ENCODE results near the gene TMED5.

The TMED5 gene

GRCh38 chr1:93129507-93130099 lies 50.6 kb downstream of the TMED5 start:
- no peaks in the 10 kb centered on the region for H3K27me3 ChIP-seq (ENCODE audit: control insufficient read depth in 2 of 2, insufficient read depth in 2 of 2, low read length in 2 of 2)
- no peaks in the 10 kb centered on the region for H3K9me3 ChIP-seq (ENCODE audit: control insufficient read depth in 2 of 2, low read length in 2 of 2)
- H3K9ac ChIP-seq (ENCODE audit: low read depth in 1 of 2, low read length in 2 of 2): no peak overlapping the region
- H3K4me1 ChIP-seq (ENCODE audit: control insufficient read depth in 2 of 2, insufficient read depth in 2 of 2, low read length in 2 of 2): peaks cover 0 to 4% of the 10 kb centered on the region in 2 donors
- H3K36me3 ChIP-seq (ENCODE audit: control insufficient read depth in 2 of 2, insufficient read depth in 2 of 2, low read length in 2 of 2): peaks cover 9 to 13% of the 10 kb centered on the region in 2 donors
- H3K4me3 ChIP-seq (ENCODE audit: low read length in 2 of 2): no peak overlapping the region
- H3K27ac ChIP-seq (ENCODE audit: low read depth in 2 of 2, low read length in 2 of 2): no peak overlapping the region

GRCh38 chr1:93124556-93125355 lies 55.5 kb downstream of the TMED5 start:
- Histone ChIP-seq H3K36me3 (ENCODE audit: control insufficient read depth in 2 of 2, insufficient read depth in 2 of 2, low read length in 2 of 2) (peaks cover 13 to 15% of the 10 kb centered on the region in 2 donors), H3K9ac (ENCODE audit: low read depth in 1 of 2, low read length in 2 of 2) (no peak overlapping the region), H3K27ac (ENCODE audit: low read depth in 2 of 2, low read length in 2 of 2) (no peak overlapping the region), H3K4me3 (ENCODE audit: low read length in 2 of 2) (no peak overlapping the region), H3K9me3 (ENCODE audit: control insufficient read depth in 2 of 2, low read length in 2 of 2) (no peaks in the 10 kb centered on the region), H3K4me1 (ENCODE audit: control insufficient read depth in 2 of 2, insufficient read depth in 2 of 2, low read length in 2 of 2) (no peaks in the 10 kb centered on the region), H3K27me3 (ENCODE audit: control insufficient read depth in 2 of 2, insufficient read depth in 2 of 2, low read length in 2 of 2) (no peaks in the 10 kb centered on the region)

GRCh38 chr1:93123201-93123783 lies 56.9 kb downstream of the TMED5 start:
- Histone ChIP-seq H3K9ac (ENCODE audit: low read depth in 1 of 2, low read length in 2 of 2) (no peak overlapping the region), H3K27me3 (ENCODE audit: control insufficient read depth in 2 of 2, insufficient read depth in 2 of 2, low read length in 2 of 2) (no peaks in the 10 kb centered on the region), H3K4me1 (ENCODE audit: control insufficient read depth in 2 of 2, insufficient read depth in 2 of 2, low read length in 2 of 2) (no peaks in the 10 kb centered on the region), H3K36me3 (ENCODE audit: control insufficient read depth in 2 of 2, insufficient read depth in 2 of 2, low read length in 2 of 2) (peaks cover 19 to 26% of the 10 kb centered on the region in 2 donors), H3K9me3 (ENCODE audit: control insufficient read depth in 2 of 2, low read length in 2 of 2) (no peaks in the 10 kb centered on the region), H3K27ac (ENCODE audit: low read depth in 2 of 2, low read length in 2 of 2) (no peak overlapping the region), H3K4me3 (ENCODE audit: low read length in 2 of 2) (no peak overlapping the region)

GRCh38 chr1:93120614-93121013 lies 59.6 kb downstream of the TMED5 start:
- Histone ChIP-seq H3K9ac (ENCODE audit: low read depth in 1 of 2, low read length in 2 of 2) (no peak overlapping the region), H3K9me3 (ENCODE audit: control insufficient read depth in 2 of 2, low read length in 2 of 2) (no peaks in the 10 kb centered on the region), H3K27me3 (ENCODE audit: control insufficient read depth in 2 of 2, insufficient read depth in 2 of 2, low read length in 2 of 2) (no peaks in the 10 kb centered on the region), H3K4me1 (ENCODE audit: control insufficient read depth in 2 of 2, insufficient read depth in 2 of 2, low read length in 2 of 2) (no peaks in the 10 kb centered on the region), H3K36me3 (ENCODE audit: control insufficient read depth in 2 of 2, insufficient read depth in 2 of 2, low read length in 2 of 2) (peaks cover 14 to 29% of the 10 kb centered on the region in 2 donors), H3K4me3 (ENCODE audit: low read length in 2 of 2) (no peak overlapping the region), H3K27ac (ENCODE audit: low read depth in 2 of 2, low read length in 2 of 2) (no peak overlapping the region)

GRCh38 chr1:93114391-93114790 lies 65.8 kb downstream of the TMED5 start:
- no peak overlapping the region for H3K9ac ChIP-seq (ENCODE audit: low read depth in 1 of 2, low read length in 2 of 2)
- no peak overlapping the region for H3K4me3 ChIP-seq (ENCODE audit: low read length in 2 of 2)
- H3K27me3 ChIP-seq (ENCODE audit: control insufficient read depth in 2 of 2, insufficient read depth in 2 of 2, low read length in 2 of 2): no peaks in the 10 kb centered on the region
- no peak overlapping the region for H3K27ac ChIP-seq (ENCODE audit: low read depth in 2 of 2, low read length in 2 of 2)
- no peaks in the 10 kb centered on the region for H3K9me3 ChIP-seq (ENCODE audit: control insufficient read depth in 2 of 2, low read length in 2 of 2)
- H3K36me3 ChIP-seq (ENCODE audit: control insufficient read depth in 2 of 2, insufficient read depth in 2 of 2, low read length in 2 of 2): peaks cover 10 to 18% of the 10 kb centered on the region in 2 donors
- peaks cover 3 to 5% of the 10 kb centered on the region in 2 donors for H3K4me1 ChIP-seq (ENCODE audit: control insufficient read depth in 2 of 2, insufficient read depth in 2 of 2, low read length in 2 of 2)

- peaks cover 3 to 5% of the 10 kb centered on the region in 2 donors for H3K4me1 ChIP-seq (ENCODE audit: control insufficient read depth in 2 of 2, insufficient read depth in 2 of 2, low read length in 2 of 2)
- no peaks in the 10 kb centered on the region for H3K9me3 ChIP-seq (ENCODE audit: control insufficient read depth in 2 of 2, low read length in 2 of 2)
- H3K36me3 ChIP-seq (ENCODE audit: control insufficient read depth in 2 of 2, insufficient read depth in 2 of 2, low read length in 2 of 2): peaks cover 7 to 10% of the 10 kb centered on the region in 2 donors
- no peaks in the 10 kb centered on the region for H3K27me3 ChIP-seq (ENCODE audit: control insufficient read depth in 2 of 2, insufficient read depth in 2 of 2, low read length in 2 of 2)
- no peak overlapping the region for H3K27ac ChIP-seq (ENCODE audit: low read depth in 2 of 2, low read length in 2 of 2)
- H3K9ac ChIP-seq (ENCODE audit: low read depth in 1 of 2, low read length in 2 of 2): no peak overlapping the region
- no peak overlapping the region for H3K4me3 ChIP-seq (ENCODE audit: low read length in 2 of 2)
Measured at GRCh38 chr1:93113127-93113526, 67.1 kb downstream of the TMED5 start.

- Histone ChIP-seq H3K9me3 (ENCODE audit: control insufficient read depth in 2 of 2, low read length in 2 of 2) (no peaks in the 10 kb centered on the region), H3K4me3 (ENCODE audit: low read length in 2 of 2) (no peak overlapping the region), H3K4me1 (ENCODE audit: control insufficient read depth in 2 of 2, insufficient read depth in 2 of 2, low read length in 2 of 2) (peaks cover 3 to 5% of the 10 kb centered on the region in 2 donors), H3K36me3 (ENCODE audit: control insufficient read depth in 2 of 2, insufficient read depth in 2 of 2, low read length in 2 of 2) (peaks cover 3 to 7% of the 10 kb centered on the region in 2 donors), H3K9ac (ENCODE audit: low read depth in 1 of 2, low read length in 2 of 2) (no peak overlapping the region), H3K27ac (ENCODE audit: low read depth in 2 of 2, low read length in 2 of 2) (no peak overlapping the region), H3K27me3 (ENCODE audit: control insufficient read depth in 2 of 2, insufficient read depth in 2 of 2, low read length in 2 of 2) (no peaks in the 10 kb centered on the region)
Measured at GRCh38 chr1:93111561-93111960, 68.7 kb downstream of the TMED5 start.

- no peak overlapping the region for H3K9ac ChIP-seq (ENCODE audit: low read depth in 1 of 2, low read length in 2 of 2)
- H3K9me3 ChIP-seq (ENCODE audit: control insufficient read depth in 2 of 2, low read length in 2 of 2): no peaks in the 10 kb centered on the region
- H3K27ac ChIP-seq (ENCODE audit: low read depth in 2 of 2, low read length in 2 of 2): no peak overlapping the region
- H3K36me3 ChIP-seq (ENCODE audit: control insufficient read depth in 2 of 2, insufficient read depth in 2 of 2, low read length in 2 of 2): peaks cover 3 to 7% of the 10 kb centered on the region in 2 donors
- H3K27me3 ChIP-seq (ENCODE audit: control insufficient read depth in 2 of 2, insufficient read depth in 2 of 2, low read length in 2 of 2): no peaks in the 10 kb centered on the region
- peaks cover 3 to 5% of the 10 kb centered on the region in 2 donors for H3K4me1 ChIP-seq (ENCODE audit: control insufficient read depth in 2 of 2, insufficient read depth in 2 of 2, low read length in 2 of 2)
- no peak overlapping the region for H3K4me3 ChIP-seq (ENCODE audit: low read length in 2 of 2)
Measured at GRCh38 chr1:93111065-93111464, 69.1 kb downstream of the TMED5 start.

GRCh38 chr1:93109578-93109977 lies 70.6 kb downstream of the TMED5 start:
- Histone ChIP-seq H3K36me3 (ENCODE audit: control insufficient read depth in 2 of 2, insufficient read depth in 2 of 2, low read length in 2 of 2) (peaks cover 0 to 2% of the 10 kb centered on the region in 2 donors), H3K9me3 (ENCODE audit: control insufficient read depth in 2 of 2, low read length in 2 of 2) (no peaks in the 10 kb centered on the region), H3K4me1 (ENCODE audit: control insufficient read depth in 2 of 2, insufficient read depth in 2 of 2, low read length in 2 of 2) (peaks cover 3 to 5% of the 10 kb centered on the region in 2 donors), H3K27ac (ENCODE audit: low read depth in 2 of 2, low read length in 2 of 2) (no peak overlapping the region), H3K4me3 (ENCODE audit: low read length in 2 of 2) (no peak overlapping the region), H3K9ac (ENCODE audit: low read depth in 1 of 2, low read length in 2 of 2) (no peak overlapping the region), H3K27me3 (ENCODE audit: control insufficient read depth in 2 of 2, insufficient read depth in 2 of 2, low read length in 2 of 2) (no peaks in the 10 kb centered on the region)

GRCh38 chr1:93108335-93108734 lies 71.9 kb downstream of the TMED5 start:
- Histone ChIP-seq H3K9ac (ENCODE audit: low read depth in 1 of 2, low read length in 2 of 2) (no peak overlapping the region), H3K9me3 (ENCODE audit: control insufficient read depth in 2 of 2, low read length in 2 of 2) (no peaks in the 10 kb centered on the region)

More at GRCh38 chr1:93108335-93108734, 71.9 kb downstream of the TMED5 start:
- H3K4me1 ChIP-seq (ENCODE audit: control insufficient read depth in 2 of 2, insufficient read depth in 2 of 2, low read length in 2 of 2): peaks cover 0 to 3% of the 10 kb centered on the region in 2 donors
- H3K36me3 ChIP-seq (ENCODE audit: control insufficient read depth in 2 of 2, insufficient read depth in 2 of 2, low read length in 2 of 2): peaks cover 0 to 5% of the 10 kb centered on the region in 2 donors
- H3K27me3 ChIP-seq (ENCODE audit: control insufficient read depth in 2 of 2, insufficient read depth in 2 of 2, low read length in 2 of 2): no peaks in the 10 kb centered on the region
- no peak overlapping the region for H3K4me3 ChIP-seq (ENCODE audit: low read length in 2 of 2)
- H3K27ac ChIP-seq (ENCODE audit: low read depth in 2 of 2, low read length in 2 of 2): no peak overlapping the region
